ENCODE measurements around the gene GCHFR. TPM values are rescaled to one million over a fixed set of nuclear protein-coding genes. Genes with fewer than 3 reads are reported as not detected.

The GCHFR gene
- total and polyA plus RNA-seq, 2 of the 4 experiments (the other 2 are of a cell fraction): 2.3 to 6.5 TPM

- Histone ChIP-seq H3K4me3 (ENCODE audit: insufficient read depth, low read depth, low read length) (no peak overlapping the region), H3K4ac (ENCODE audit: low read depth, low read length) (no peak overlapping the region), H3K4me1 (ENCODE audit: control insufficient read depth, insufficient read depth, low read length) (peaks cover 13% of the 10 kb centered on the region), H4K20me1 (ENCODE audit: insufficient read depth, low read length) (peaks cover 42% of the 10 kb centered on the region; the same call in 1 of the 2 replicates), H3K9me1 (ENCODE audit: insufficient read depth, low read length) (peaks cover 14% of the 10 kb centered on the region; the same call in 1 of the 2 replicates), H2BK15ac (ENCODE audit: low read depth, low read length) (no peak overlapping the region), H3K4me2 (ENCODE audit: low read depth, low read length) (no peak overlapping the region), H2AK5ac (ENCODE audit: low read depth, low read length) (no peak overlapping the region), H2BK20ac (ENCODE audit: low read depth, low read length) (no peak overlapping the region), H2BK120ac (ENCODE audit: low read depth, low read length) (no peak overlapping the region), H4K5ac (ENCODE audit: low read depth, low read length) (no peak overlapping the region), H2AK9ac (replicated peaks; ENCODE audit: low read depth, low read length, poor library complexity) (no peak overlapping the region), H4K8ac (ENCODE audit: low read depth in 2 of 2, low read length in 2 of 2) (no peak overlapping the region), H3K27ac (ENCODE audit: insufficient read depth, low read length) (no peak overlapping the region), H4K91ac (ENCODE audit: insufficient read depth, low read depth, low read length) (no peak overlapping the region), H3K27me3 (ENCODE audit: control insufficient read depth, insufficient read depth, low read length) (no peaks in the 10 kb centered on the region), H3K18ac (ENCODE audit: low read depth, low read length) (no peak overlapping the region), H3K79me1 (ENCODE audit: low read depth in 1 of 2, low read length in 2 of 2) (peaks cover 45 to 78% of the 10 kb centered on the region in 2 experiments), H3K36me3 (ENCODE audit: control insufficient read depth, insufficient read depth, low read length) (peaks cover 2% of the 10 kb centered on the region; the same call in 1 of the 2 replicates), H2BK5ac (ENCODE audit: low read depth, low read length, poor library complexity, severe bottlenecking) (no peak overlapping the region), H3K56ac (ENCODE audit: extremely low read depth, insufficient read depth, low read length) (no peak overlapping the region), H3K23ac (ENCODE audit: low read depth, low read length) (no peak overlapping the region), H3K9ac (ENCODE audit: low read depth, low read length) (no peak overlapping the region), H2AFZ (replicated peaks; ENCODE audit: low read length, poor library complexity) (no peak overlapping the region), H3K14ac (replicated peaks; ENCODE audit: low read depth, low read length) (no peak overlapping the region), H3K9me3 (ENCODE audit: control insufficient read depth, insufficient read depth, low read length) (no peaks in the 10 kb centered on the region)
- WGBS, 2 experiments (ENCODE audit: extremely low coverage in 2 of 2, insufficient read length in 1 of 2): 93% methylated on average over 5 of the region's 8 CpGs; no CpG with 5 or more reads in 1 of the 2 experiments
- dilution Hi-C loops (cut with HindIII; ENCODE audit: low sequenced_read_pairs, unreplicated experiment): no loop called here
- CTCF ChIA-PET: interaction anchor here (0.6 kb wide), 1 partner anchor 247 kb away, joined by 3 read pairs; no protein-coding TSS in a partner anchor
- in situ Hi-C loops (cut with MboI; ENCODE audit: low sequenced_read_pairs): no loop called here
- no peak for ATAC-seq (ENCODE audit: low read depth)
- DNase-seq: no peak
- intact Hi-C loops (cut with micrococcal nuclease): no loop called here
- BruUV-seq (replicated peaks): no TSS peak
- POLR2A ChIA-PET (ENCODE audit: unreplicated experiment): no interaction called here
- TF ChIP-seq NFE2L2 (IDR thresholded peaks at IDR 0.05; ENCODE audit: low read depth, low read length) (no peak), POLR2A (IDR thresholded peaks at IDR 0.05; ENCODE audit: low read depth, low read length) (no peak), FOS (IDR thresholded peaks at IDR 0.05; ENCODE audit: low read depth, low read length) (no peak), MXI1 (IDR thresholded peaks at IDR 0.05; ENCODE audit: borderline replicate concordance, low read depth, low read length) (no peak), RFX5 (IDR thresholded peaks at IDR 0.05; ENCODE audit: low read depth, low read length) (no peak), BHLHE40 (IDR thresholded peaks at IDR 0.05; ENCODE audit: low read depth, low read length) (no peak), SMC3 (IDR thresholded peaks at IDR 0.05; ENCODE audit: low read depth, low read length) (no peak), RAD21 (IDR thresholded peaks at IDR 0.05; ENCODE audit: low read length) (no peak), CEBPB (IDR thresholded peaks at IDR 0.05; ENCODE audit: low read depth, low read length) (no peak), MAFK (IDR thresholded peaks at IDR 0.05; ENCODE audit: low read depth, low read length) (no peak), CTCF (conservative IDR thresholded peaks at IDR 0.05; ENCODE audit: low read depth, low read length) (no peak), MAZ (IDR thresholded peaks at IDR 0.05; ENCODE audit: borderline replicate concordance, low read depth, low read length) (no peak), CHD1 (IDR thresholded peaks at IDR 0.05; ENCODE audit: low read depth, low read length) (no peak), RCOR1 (IDR thresholded peaks at IDR 0.05; ENCODE audit: insufficient replicate concordance, low read length) (no peak)
- TF ChIP-seq, protein P1, sequence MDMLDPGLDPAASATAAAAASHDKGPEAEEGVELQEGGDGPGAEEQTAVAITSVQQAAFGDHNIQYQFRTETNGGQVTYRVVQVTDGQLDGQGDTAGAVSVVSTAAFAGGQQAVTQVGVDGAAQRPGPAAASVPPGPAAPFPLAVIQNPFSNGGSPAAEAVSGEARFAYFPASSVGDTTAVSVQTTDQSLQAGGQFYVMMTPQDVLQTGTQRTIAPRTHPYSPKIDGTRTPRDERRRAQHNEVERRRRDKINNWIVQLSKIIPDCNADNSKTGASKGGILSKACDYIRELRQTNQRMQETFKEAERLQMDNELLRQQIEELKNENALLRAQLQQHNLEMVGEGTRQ (IDR thresholded peaks at IDR 0.05; ENCODE audit: low read depth, low read length): no peak
- TF ChIP-seq, protein P2, sequence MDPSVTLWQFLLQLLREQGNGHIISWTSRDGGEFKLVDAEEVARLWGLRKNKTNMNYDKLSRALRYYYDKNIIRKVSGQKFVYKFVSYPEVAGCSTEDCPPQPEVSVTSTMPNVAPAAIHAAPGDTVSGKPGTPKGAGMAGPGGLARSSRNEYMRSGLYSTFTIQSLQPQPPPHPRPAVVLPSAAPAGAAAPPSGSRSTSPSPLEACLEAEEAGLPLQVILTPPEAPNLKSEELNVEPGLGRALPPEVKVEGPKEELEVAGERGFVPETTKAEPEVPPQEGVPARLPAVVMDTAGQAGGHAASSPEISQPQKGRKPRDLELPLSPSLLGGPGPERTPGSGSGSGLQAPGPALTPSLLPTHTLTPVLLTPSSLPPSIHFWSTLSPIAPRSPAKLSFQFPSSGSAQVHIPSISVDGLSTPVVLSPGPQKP (IDR thresholded peaks at IDR 0.05; ENCODE audit: borderline replicate concordance, low read depth, low read length): no peak
Observed at GRCh38 chr15:40789999-40790398, 26.1 kb downstream of the GCHFR start.

Data from IMR-90 (cell line).